SU-DHL-6 (cell line): ENCODE data around the gene TRDMT1.
A peak's percentile ranks its signal among the peaks of the same experiment; 100 is the strongest.

Source experiments
- H2AFZ ChIP-seq: fragments of 200-600 bp; sonication (generic); 2 replicates; pipeline ENCODE4 v1.6.1; 2014; ENCODE audit warnings: low read depth, mild to moderate bottlenecking, moderate library complexity, mixed read lengths, antibody characterized with exemption, low read length; ENCODE audit not compliant: severe bottlenecking
- H3F3A ChIP-seq: fragments of 200-600 bp; shearing (Covaris generic); 2 replicates; pipeline ENCODE4 v1.6.0; 2016; ENCODE audit warnings: antibody characterized with exemption, mild to moderate bottlenecking; ENCODE audit not compliant: insufficient read depth
- H3K27ac ChIP-seq: fragments of 200-600 bp; sonication (generic); 2 replicates; pipeline ENCODE4 v1.5.1; 2016; ENCODE audit warnings: low read depth, mild to moderate bottlenecking, low read length, moderate library complexity, mixed read lengths
- H3K27me3 ChIP-seq: fragments of 200-600 bp; sonication (generic), shearing (Covaris generic); 2 replicates; pipeline ENCODE4 v1.6.0; 2014; ENCODE audit warnings: mild to moderate bottlenecking, low read length
- H3K36me3 ChIP-seq: fragments of 200-600 bp; sonication (generic); 2 replicates; pipeline ENCODE4 v1.6.1; 2014; ENCODE audit warnings: mild to moderate bottlenecking, low read length, mixed read lengths
- H3K4me2 ChIP-seq: fragments of 300-600, 200-600 bp; shearing (Covaris generic), sonication (generic); 2 replicates; pipeline ENCODE4 v1.6.0; 2014; ENCODE audit warnings: low read length, low read depth, mild to moderate bottlenecking; ENCODE audit not compliant: poor library complexity, severe bottlenecking
- H3K4me3 ChIP-seq: fragments of 200-600 bp; sonication (generic); 2 replicates; pipeline ENCODE4 v1.5.1; 2014; ENCODE audit warnings: antibody characterized with exemption, low read length, mild to moderate bottlenecking, mixed read lengths; ENCODE audit not compliant: insufficient read depth, poor library complexity, severe bottlenecking
- H3K79me2 ChIP-seq: fragments of 200-600 bp; sonication (generic); 2 replicates; pipeline ENCODE4 v1.6.1; 2014; ENCODE audit warnings: mild to moderate bottlenecking, low read length, moderate library complexity; ENCODE audit not compliant: insufficient read depth
- H3K9ac ChIP-seq: fragments of 200-600 bp; sonication (generic); 2 replicates; pipeline ENCODE4 v1.7.0; 2014; ENCODE audit warnings: mild to moderate bottlenecking, low read length
- H3K9me2 ChIP-seq: fragments of 200-600 bp; sonication (generic); replicated peaks from 2 replicates; pipeline ENCODE4 v1.6.1; 2014; ENCODE audit warnings: low read length; ENCODE audit not compliant: insufficient read depth
- H3K9me3 ChIP-seq: fragments of 200-600 bp; sonication (generic); 2 replicates; pipeline ENCODE4 v1.6.1; 2014; ENCODE audit warnings: low read length, mixed read lengths; ENCODE audit not compliant: insufficient read depth
- H4K20me1 ChIP-seq: fragments of 200-600 bp; sonication (generic); 2 replicates; pipeline ENCODE4 v1.6.1; 2014; ENCODE audit warnings: low read depth, mild to moderate bottlenecking, antibody characterized with exemption, low read length, moderate library complexity, mixed read lengths
- EZH2phosphoT487 ChIP-seq: fragments of 200-600 bp; sonication (generic), shearing (Covaris generic); conservative IDR thresholded peaks from 2 replicates; pipeline ENCODE4 v1.6.1; 2018; ENCODE audit warnings: mild to moderate bottlenecking, antibody characterized with exemption, low read length, moderate library complexity, mixed read lengths
- TF ChIP-seq, protein P1 (sequence below): fragments of 200-600 bp; sonication (generic); IDR thresholded peaks from one replicate; pipeline ENCODE4 v1.5.1; 2017; ENCODE audit warnings: antibody characterized with exemption, mild to moderate bottlenecking, low read length, moderate library complexity; ENCODE audit not compliant: insufficient read depth, poor library complexity, severe bottlenecking

TRDMT1 gene

GRCh38 chr10:17228091-17229015 is 26.9 kb upstream of the TRDMT1 start, which contains the start of gene VIM:
Gene VIM, plus strand, starts transcription at chr10:17228241. Its CDS starts 1,182 bp downstream, at chr10:17229423.
- H3K36me3 ChIP-seq, result peaks cover 23% of the 10 kb centered on the region
- H3K79me2 ChIP-seq, result peaks cover 8% of the 10 kb centered on the region; the same call in 1 of the 2 replicates
- no peaks in the 10 kb centered on the region for H3K9me2 ChIP-seq
- no peaks in the 10 kb centered on the region for H3K27me3 ChIP-seq
- H2AFZ ChIP-seq, result peak within 1 kb of the TSS; percentile 93
- H4K20me1 ChIP-seq, result peaks cover 8% of the 10 kb centered on the region
- H3K4me3 ChIP-seq, result peak within 1 kb of the TSS; percentile 81
- peaks cover 22% of the 10 kb centered on the region for H3F3A ChIP-seq
- peak within 1 kb of the TSS; percentile 69 for H3K4me2 ChIP-seq
- H3K27ac ChIP-seq, result peak within 1 kb of the TSS; percentile 91
- TF ChIP-seq, protein P1, sequence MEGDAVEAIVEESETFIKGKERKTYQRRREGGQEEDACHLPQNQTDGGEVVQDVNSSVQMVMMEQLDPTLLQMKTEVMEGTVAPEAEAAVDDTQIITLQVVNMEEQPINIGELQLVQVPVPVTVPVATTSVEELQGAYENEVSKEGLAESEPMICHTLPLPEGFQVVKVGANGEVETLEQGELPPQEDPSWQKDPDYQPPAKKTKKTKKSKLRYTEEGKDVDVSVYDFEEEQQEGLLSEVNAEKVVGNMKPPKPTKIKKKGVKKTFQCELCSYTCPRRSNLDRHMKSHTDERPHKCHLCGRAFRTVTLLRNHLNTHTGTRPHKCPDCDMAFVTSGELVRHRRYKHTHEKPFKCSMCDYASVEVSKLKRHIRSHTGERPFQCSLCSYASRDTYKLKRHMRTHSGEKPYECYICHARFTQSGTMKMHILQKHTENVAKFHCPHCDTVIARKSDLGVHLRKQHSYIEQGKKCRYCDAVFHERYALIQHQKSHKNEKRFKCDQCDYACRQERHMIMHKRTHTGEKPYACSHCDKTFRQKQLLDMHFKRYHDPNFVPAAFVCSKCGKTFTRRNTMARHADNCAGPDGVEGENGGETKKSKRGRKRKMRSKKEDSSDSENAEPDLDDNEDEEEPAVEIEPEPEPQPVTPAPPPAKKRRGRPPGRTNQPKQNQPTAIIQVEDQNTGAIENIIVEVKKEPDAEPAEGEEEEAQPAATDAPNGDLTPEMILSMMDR, result no peak
- no peak for TF ChIP-seq EZH2phosphoT487
- H3K9me3 ChIP-seq, result no peaks in the 10 kb centered on the region
- H3K9ac ChIP-seq, result peak within 1 kb of the TSS; percentile 91

DNA sequence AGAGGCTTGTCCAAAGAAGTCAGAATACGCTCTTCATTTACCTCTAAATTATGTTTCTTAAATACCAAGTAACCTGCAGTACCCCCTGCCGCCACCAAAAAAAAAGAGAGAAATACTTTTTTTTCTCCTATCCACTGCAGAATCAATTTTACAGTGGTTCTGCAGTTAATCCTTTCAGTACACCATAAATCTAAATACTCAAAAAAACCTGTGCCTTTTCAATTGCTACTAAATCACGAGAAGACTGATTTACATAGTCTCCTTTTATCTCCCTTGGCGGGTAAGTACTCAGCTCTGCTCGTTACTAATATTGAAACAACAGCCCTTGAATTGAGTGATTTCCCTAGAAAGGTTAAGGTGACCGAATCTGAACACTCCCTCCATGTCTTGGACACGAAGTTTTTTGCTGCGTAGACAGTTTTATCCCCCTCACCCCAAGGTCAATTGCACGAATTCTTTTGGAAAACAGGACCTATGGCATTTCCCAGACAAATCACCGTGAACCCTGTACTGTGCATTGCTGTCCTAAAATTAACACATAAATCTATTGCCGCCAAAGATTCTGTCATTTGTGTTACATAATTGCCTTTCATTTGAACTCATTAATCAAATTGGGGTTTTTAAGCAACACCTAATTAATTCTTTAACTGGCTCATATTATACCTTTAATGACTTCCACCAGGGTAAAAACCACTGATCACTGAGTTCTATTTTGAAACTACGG is 26.1 kb upstream of the TRDMT1 start:
- Histone ChIP-seq H3K4me2 (peak overlapping the region; percentile 65), H3K36me3 (peaks cover 17% of the 10 kb centered on the region), H3K27ac (peak overlapping the region; percentile 90), H3F3A (peaks cover 22% of the 10 kb centered on the region), H3K9ac (peak overlapping the region; percentile 91), H3K4me3 (peak overlapping the region; percentile 81), H3K79me2 (peaks cover 8% of the 10 kb centered on the region; the same call in 1 of the 2 replicates), H3K9me2 (no peaks in the 10 kb centered on the region), H3K9me3 (no peaks in the 10 kb centered on the region), H4K20me1 (peaks cover 8% of the 10 kb centered on the region), H3K27me3 (no peaks in the 10 kb centered on the region), H2AFZ (peak overlapping the region; percentile 93)
- TF ChIP-seq EZH2phosphoT487, result no peak
- TF ChIP-seq, protein P1, result no peak

GRCh38 chr10:17226891-17227303 is 25.4 kb upstream of the TRDMT1 start:
- Histone ChIP-seq H3K36me3 (peaks cover 10% of the 10 kb centered on the region), H4K20me1 (peaks cover 8% of the 10 kb centered on the region), H3K4me2 (peak overlapping the region; percentile 65), H3F3A (peaks cover 22% of the 10 kb centered on the region), H2AFZ (no peak overlapping the region), H3K4me3 (no peak overlapping the region), H3K27ac (no peak overlapping the region), H3K9me2 (no peaks in the 10 kb centered on the region), H3K9me3 (no peaks in the 10 kb centered on the region), H3K27me3 (no peaks in the 10 kb centered on the region), H3K79me2 (peaks cover 8% of the 10 kb centered on the region; the same call in 1 of the 2 replicates), H3K9ac (no peak overlapping the region)
- TF ChIP-seq, protein P1, result no peak
- TF ChIP-seq EZH2phosphoT487, result no peak
